Osteocyte (in vitro differentiated cells): ENCODE results near the gene FOXA2. TPM values are rescaled to one million over a fixed set of nuclear protein-coding genes. Genes with fewer than 3 reads are reported as not detected.

ENCODE experiments used
- DNase-seq: peaks from one replicate; pipeline ENCODE4 v3.0.0; 2021; ENCODE audit warnings: mixed read lengths; ENCODE audit not compliant: unreplicated experiment; ENCODE audit errors: extremely low spot score
- H3K27ac Mint-ChIP-seq: one replicate; pipeline ENCODE4 v1.8.0; 2021; ENCODE audit warnings: mild to moderate bottlenecking, mixed read lengths; ENCODE audit not compliant: unreplicated experiment
- H3K27me3 Mint-ChIP-seq: one replicate; pipeline ENCODE4 v1.8.0; 2021; ENCODE audit warnings: mixed read lengths; ENCODE audit not compliant: unreplicated experiment
- H3K36me3 Mint-ChIP-seq: one replicate; pipeline ENCODE4 v1.8.0; 2021; ENCODE audit warnings: mixed read lengths; ENCODE audit not compliant: unreplicated experiment
- H3K4me1 Mint-ChIP-seq: one replicate; pipeline ENCODE4 v1.8.0; 2021; ENCODE audit warnings: mixed read lengths; ENCODE audit not compliant: unreplicated experiment
- H3K4me3 Mint-ChIP-seq: one replicate; pipeline ENCODE4 v1.8.0; 2021; ENCODE audit warnings: mild to moderate bottlenecking, moderate library complexity, mixed read lengths; ENCODE audit not compliant: unreplicated experiment
- H3K9me3 Mint-ChIP-seq: one replicate; pipeline ENCODE4 v1.8.0; 2021; ENCODE audit warnings: mixed read lengths; ENCODE audit not compliant: unreplicated experiment
- CTCF ChIP-seq: fragments of 200-600 bp; sonication (generic); IDR thresholded peaks from 2 replicates; pipeline ENCODE4 v1.5.0; 2021; ENCODE audit warnings: antibody characterized with exemption, mild to moderate bottlenecking, moderate library complexity
- total RNA-seq: library from RNA; stranded (reverse); gene quantifications from 2 replicates; pipeline ENCODE4 v1.2.1, GENCODE V29; 2021

The FOXA2 gene
- total RNA-seq, 1 donor from 2014 or later, result not detected

GRCh38 chr20:22575737-22576136 is 8.6 kb downstream of the FOXA2 start:
- H3K4me1 Mint-ChIP-seq, result peaks cover 20% of the 10 kb centered on the region
- no peak overlapping the region for H3K4me3 Mint-ChIP-seq
- DNase-seq, result no peak
- no peaks in the 10 kb centered on the region for H3K9me3 Mint-ChIP-seq
- peaks cover 92% of the 10 kb centered on the region for H3K27me3 Mint-ChIP-seq
- TF ChIP-seq CTCF, result no peak
- H3K27ac Mint-ChIP-seq, result no peak overlapping the region
- no peaks in the 10 kb centered on the region for H3K36me3 Mint-ChIP-seq

DNA sequence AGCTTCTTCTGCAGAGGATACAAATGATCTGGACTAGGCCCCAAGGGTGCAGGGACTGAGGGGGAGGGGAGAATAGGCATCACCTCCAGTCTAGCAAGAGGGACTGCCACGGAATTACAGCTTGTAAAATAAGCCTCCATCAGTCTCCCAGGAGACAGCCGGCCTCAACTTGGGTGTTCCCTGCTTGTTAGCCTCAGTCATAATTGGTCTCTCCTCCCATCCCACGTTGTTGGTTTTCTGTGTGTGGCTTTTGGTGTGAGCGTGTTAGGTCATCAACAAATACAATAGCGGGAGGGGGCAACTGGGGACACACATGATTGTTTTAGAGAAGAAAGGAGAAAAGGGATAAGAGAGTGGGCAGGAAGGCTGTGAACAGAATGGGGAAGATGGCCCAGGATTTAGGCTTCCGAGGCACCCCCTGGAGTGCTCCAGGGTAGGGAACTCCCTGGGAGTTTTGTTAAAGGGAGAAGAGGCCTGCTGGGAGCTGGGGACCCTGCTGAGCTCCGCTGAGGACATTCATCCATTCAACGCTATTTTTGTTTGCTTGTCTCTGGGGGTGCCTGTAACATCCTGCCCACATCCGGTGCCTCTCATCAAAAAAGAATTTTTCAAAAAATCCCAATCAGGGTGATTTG is 9.2 kb downstream of the FOXA2 start:
- H3K4me1 Mint-ChIP-seq, result peaks cover 20% of the 10 kb centered on the region

DNA sequence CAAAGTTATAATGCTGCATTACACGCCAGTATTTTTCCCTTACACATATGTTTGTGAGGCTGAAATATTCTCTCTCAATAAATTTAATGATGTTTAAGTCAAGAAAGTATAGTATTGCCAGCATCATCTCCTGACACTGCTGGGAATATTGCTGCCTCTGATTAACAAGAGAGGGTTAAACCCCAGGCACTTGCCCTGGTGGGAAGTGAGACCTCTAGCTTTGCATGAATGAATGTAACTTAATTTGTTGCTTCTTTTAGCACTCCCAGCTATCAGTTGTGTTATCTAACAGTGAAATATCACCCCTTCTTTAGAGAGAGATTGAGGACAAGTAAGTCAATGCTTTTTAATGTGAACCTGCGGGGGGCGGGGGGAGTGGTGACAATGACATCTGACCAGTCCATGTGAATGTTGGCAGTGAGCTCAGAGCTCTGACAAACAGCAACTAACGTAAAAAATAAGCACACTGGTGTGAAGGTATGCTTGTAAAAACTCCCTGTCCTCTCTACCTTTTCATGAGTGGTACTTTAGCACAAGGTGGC is 9.8 kb downstream of the FOXA2 start:
- no peak for TF ChIP-seq CTCF
- no peaks in the 10 kb centered on the region for H3K36me3 Mint-ChIP-seq
- H3K9me3 Mint-ChIP-seq, result no peaks in the 10 kb centered on the region
- H3K4me1 Mint-ChIP-seq, result peaks cover 20% of the 10 kb centered on the region
- H3K4me3 Mint-ChIP-seq, result no peak overlapping the region
- DNase-seq, result no peak
- peaks cover 88% of the 10 kb centered on the region for H3K27me3 Mint-ChIP-seq
- H3K27ac Mint-ChIP-seq, result no peak overlapping the region

More for the DNA sequence above, 9.2 kb downstream of the FOXA2 start:
- no peak for TF ChIP-seq CTCF
- H3K27me3 Mint-ChIP-seq, result peaks cover 90% of the 10 kb centered on the region
- H3K4me3 Mint-ChIP-seq, result no peak overlapping the region
- DNase-seq, result peak; percentile 57
- no peaks in the 10 kb centered on the region for H3K36me3 Mint-ChIP-seq
- H3K27ac Mint-ChIP-seq, result no peak overlapping the region
- H3K9me3 Mint-ChIP-seq, result no peaks in the 10 kb centered on the region

DNA sequence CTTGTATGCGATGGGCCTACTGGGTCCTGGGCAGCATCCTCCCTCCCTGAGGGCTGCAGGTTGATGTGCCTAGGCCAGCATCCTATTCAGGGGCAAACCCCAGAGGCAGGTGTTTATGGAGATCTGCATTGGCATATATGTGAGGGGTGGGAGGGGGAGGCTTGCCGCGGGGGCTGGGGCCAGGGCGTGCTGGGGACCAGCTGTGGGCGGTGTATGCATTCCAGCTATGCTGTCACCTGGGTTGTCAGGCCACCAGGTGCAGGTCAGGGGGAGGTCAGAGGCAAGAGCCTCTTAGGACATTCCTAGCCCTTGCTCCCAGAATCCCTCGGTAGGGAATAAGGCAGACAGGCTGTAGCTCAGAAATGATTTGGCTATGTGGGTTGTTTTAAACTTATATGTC is 11.9 kb downstream of the FOXA2 start:
- no peak overlapping the region for H3K27ac Mint-ChIP-seq
- no peak for DNase-seq
- TF ChIP-seq CTCF, result no peak
- peaks cover 5% of the 10 kb centered on the region for H3K4me1 Mint-ChIP-seq
- H3K36me3 Mint-ChIP-seq, result no peaks in the 10 kb centered on the region
- H3K9me3 Mint-ChIP-seq, result no peaks in the 10 kb centered on the region
- H3K4me3 Mint-ChIP-seq, result no peak overlapping the region
- H3K27me3 Mint-ChIP-seq, result peaks cover 88% of the 10 kb centered on the region

GRCh38 chr20:22572023-22572422 is 12.3 kb downstream of the FOXA2 start:
- peaks cover 90% of the 10 kb centered on the region for H3K27me3 Mint-ChIP-seq
- H3K36me3 Mint-ChIP-seq, result no peaks in the 10 kb centered on the region
- H3K4me1 Mint-ChIP-seq, result peaks cover 5% of the 10 kb centered on the region
- H3K9me3 Mint-ChIP-seq, result no peaks in the 10 kb centered on the region
- no peak overlapping the region for H3K27ac Mint-ChIP-seq
- H3K4me3 Mint-ChIP-seq, result no peak overlapping the region
- TF ChIP-seq CTCF, result no peak
- no peak for DNase-seq
